CD4-positive, alpha-beta T cell treated with Interleukin-1 beta for 1 hour (primary cell): ENCODE data around the gene JARID2.

Experiments used
- DNase-seq, 2 donors: peaks; one replicate each; pipeline ENCODE4 v3.0.0-alpha.2; 2020 to 2022

JARID2 gene

DNA sequence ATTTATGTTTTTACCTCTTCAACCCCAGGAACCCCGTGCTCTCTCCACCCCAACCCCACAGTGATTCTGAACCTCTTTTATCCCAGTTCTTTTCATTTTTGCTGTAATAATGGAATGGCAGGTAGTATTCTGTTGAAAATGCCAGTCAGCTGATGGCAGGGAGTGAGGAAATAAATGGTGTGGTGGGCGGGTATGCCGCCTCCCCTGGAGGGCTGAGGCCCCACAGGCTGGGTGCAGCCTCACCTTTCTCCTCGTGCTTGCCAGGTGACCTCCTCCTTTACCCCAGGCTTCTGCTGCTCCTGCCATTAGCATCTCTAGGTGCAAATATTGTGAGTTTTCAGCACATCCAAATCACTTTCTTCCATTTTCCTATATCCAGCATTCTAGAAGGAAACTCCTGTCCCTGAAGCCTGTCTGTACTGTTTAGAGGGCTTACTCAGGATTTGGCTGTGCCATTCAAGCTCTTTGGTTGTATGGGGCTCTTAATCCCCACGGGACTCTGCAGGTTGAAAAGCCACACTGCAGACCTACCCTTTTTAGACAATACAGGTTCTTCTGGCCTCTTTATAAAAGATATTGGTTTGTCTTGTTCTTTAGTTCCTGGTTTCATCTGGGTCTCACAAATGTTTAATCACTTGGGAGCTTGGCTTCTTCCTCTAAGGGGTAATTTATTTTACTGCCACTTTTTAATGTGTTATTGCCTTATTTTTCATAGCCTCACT, 201.8 kb downstream of the JARID2 start:
- no peak for DNase-seq

DNA sequence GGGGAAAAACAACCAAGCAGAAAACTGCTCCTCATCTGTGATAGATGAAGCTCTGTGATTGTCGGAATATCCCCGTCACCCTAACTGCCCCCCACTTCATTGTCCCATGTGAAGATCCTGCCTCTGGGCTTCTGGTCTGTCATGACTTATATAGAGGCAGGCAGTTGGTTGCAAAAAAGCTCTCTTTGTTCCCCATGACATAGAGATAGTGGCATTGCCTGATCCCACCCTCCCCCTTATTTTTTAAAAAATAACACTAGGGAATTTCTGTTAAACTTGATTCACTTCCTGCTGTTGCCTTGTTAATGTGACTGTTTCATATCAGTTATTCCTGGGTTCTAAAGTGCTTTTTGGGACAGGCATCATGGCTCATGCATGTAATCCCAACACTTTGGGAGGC, 203.1 kb downstream of the JARID2 start:
- no peak for DNase-seq

DNA sequence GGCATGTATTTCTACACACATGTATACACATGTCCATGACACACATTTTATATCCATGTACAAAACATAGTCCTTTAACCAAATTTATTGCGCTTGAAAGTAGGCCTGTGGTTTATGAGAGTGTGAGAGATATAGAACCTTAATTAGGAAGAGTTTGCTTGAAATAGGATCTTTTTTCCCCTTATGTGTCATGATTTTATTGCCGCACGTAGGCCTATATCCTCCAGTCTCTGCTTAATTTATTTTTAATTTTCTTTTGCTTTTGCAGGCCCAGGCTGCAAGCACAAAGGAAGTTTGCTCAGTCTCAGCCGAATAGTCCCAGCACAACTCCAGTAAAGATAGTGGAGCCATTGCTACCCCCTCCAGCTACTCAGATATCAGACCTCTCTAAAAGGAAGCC, 205.9 kb downstream of the JARID2 start:
- DNase-seq: no peak

- DNase-seq: no peak
Measured at GRCh38 chr6:15452182-15452941, 206.5 kb downstream of the JARID2 start.

DNA sequence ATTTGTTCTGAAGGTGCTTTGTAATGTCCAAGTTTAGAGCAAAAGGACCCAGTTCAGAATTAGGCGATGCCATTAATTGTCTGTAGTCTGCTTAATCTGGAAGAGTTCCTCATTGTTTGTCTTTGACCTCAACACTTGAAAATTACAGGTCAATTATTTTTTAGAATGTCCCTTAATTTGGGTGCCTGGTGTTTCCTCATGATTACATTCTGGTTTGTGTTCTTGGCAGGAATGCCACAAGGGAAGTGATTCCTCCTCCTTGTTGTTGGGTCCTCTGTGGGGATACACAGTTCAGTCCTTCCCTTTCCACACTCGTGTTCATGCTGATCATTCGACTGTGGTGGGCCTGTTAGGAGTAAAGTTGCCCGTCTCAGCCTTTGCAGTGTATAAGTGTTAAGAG, 207.3 kb downstream of the JARID2 start:
- DNase-seq: no peak

DNA sequence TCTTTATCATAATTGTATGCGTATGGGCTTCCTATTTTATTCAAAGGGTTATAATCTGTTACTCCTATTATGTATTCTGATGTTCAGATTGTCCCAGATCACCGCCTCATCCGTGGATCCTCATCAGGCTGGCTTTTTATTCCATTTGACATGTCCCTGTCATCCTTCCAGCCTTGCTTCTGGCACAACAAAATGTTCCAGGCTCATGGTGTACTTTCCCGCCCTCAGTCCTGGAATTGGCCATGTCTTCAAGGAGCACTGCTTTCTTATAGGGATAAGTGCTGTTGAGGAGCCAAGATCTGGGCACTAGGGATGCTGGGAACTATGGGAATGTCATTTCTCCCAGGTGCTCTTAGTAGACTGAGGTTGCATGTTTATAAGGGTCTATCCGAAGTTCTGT, 207.8 kb downstream of the JARID2 start:
- DNase-seq: no peak

DNA sequence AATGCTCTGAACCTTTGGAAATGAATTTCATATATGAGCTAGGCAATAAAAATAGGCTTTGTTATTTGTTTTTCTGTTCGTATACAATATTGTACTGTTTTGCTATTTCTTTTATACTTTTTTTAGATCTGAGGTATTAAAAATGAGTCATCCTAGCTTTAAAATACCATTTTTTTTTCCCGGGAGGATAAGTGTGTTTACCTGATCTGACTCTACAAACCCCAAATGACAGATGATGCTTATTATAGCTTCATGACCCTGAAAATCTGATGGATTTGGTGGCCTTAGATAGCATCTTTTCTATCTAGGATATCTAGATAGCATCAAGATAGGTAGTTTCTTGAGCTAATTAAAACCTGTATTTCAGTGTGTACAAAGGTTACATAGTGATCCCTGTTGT, 210.6 kb downstream of the JARID2 start:
- DNase-seq: no peak

DNA sequence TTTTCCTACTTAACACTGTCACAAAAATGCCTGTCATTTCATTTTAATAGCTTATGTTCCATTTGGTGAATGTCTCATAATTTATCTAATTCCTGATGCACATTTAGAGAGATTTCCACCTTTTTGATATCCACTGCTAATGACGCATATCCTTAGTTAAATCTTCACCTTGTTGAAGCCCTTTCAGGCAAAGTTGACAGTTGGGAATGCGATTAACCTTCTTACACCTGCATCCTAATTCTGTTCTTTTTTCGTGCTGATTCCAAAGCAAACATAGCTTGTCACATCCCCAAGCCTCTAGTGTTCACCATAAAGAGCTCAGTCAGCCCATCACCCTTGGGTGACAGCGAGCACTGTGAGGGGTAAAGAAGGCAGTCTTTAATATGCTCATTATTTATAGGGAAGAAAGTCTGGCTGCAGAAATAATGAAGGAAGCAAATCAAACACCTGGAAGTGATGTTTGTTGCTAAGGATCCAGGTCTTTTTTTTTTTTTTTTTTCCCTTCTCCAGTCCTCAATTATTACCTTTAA, 211.3 kb downstream of the JARID2 start:
- DNase-seq: no peak

DNA sequence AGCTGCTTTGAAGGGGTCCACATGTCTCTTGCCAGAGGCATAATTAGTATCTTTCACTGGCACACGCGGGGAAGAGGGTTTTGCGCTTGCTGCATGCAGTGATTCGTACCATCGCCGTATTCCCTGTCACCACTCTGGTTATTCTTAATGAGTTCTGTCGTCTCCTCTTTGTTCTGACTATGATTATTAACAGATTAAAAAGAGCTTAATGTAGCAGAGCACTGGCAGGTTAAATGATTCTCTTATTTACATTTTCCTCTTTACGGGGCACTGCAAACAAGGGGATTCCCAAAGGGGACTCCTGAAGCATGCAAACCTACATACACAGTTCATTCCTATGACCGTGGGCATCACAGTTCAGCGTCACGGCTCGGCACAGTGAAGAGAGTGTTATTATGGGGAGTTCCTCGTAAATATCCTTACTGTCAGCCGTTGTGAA, 212.2 kb downstream of the JARID2 start:
- DNase-seq: peak in 1 of 2 donors; percentile 34

GRCh38 chr6:15460110-15460727, 214.3 kb downstream of the JARID2 start:
- DNase-seq: no peak

DNA sequence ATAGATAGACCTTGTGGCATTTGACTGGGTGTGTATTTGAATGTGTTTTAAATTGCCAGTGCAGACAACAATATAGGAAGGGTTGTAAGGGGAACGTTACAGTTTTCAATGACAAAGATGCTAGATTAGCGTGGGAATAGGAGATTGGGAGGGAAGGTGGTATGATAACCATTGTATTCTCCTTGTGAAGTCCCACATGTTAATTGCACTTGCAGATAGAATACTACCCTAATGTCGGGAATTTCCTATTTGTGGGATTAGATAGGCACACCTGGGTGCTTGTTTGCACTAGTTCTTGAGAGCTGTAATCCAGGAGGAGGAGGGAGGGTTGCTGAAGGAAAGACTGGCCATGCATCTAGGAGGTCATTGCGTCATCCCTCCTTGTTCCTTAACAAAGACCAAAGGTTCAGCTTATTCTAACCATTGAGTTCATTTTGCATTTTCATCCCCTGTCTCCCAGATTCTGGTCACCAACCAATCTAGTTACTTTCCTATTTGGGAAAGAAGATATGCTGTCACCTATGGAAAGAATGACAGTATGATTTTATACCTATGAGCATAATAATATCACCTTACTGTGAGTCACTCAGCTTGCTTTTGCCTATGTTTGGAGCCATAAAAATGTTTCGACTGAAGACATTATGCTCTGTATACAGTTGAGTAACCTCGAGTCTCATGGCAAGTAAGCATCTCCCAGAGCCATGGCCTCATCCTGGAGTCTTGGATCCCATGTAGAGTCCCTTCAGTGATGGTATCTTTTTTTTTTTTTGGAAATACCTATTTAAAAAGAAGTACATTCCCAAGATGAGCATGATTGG, 215.5 kb downstream of the JARID2 start:
- DNase-seq: no peak

GRCh38 chr6:15462256-15462655, 216.4 kb downstream of the JARID2 start:
- DNase-seq: no peak

DNA sequence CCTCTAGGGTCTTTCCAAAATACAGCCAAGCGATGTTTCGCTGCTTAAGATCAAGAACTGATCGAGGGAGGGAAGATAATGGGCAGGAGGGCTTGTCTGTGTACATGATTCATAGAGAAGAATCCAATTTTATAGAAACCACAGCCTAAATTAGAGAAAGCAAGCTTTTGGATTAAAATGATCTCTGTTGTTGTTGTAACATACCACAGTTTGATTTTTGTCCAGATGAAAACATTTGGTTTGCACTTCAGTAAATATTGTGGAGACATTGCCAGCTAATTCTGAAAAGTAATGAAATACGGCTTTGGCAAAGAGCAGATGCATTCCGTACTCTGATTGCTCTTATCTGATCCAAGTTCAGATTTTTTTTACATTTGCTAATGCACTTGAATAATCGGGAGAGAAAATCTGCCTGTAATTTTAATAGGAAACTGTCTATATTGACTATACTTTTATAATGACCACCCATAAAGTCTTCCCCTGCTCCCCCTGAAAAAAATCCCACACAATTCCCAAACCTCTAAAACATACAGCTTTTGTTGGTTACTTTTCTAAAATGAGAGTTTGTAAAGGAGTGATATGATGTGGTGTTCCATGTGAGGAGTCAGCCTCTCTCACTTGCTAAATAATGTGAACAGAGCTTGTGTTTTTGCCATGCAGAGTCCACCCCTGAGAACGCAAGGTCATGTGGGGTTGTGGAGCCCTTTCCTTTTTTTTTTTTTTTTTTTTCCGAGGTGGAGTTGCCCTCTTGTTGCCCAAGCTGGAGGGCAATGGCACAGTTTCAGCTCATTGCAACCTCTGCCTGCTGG, 217.1 kb downstream of the JARID2 start:
- no peak for DNase-seq

DNA sequence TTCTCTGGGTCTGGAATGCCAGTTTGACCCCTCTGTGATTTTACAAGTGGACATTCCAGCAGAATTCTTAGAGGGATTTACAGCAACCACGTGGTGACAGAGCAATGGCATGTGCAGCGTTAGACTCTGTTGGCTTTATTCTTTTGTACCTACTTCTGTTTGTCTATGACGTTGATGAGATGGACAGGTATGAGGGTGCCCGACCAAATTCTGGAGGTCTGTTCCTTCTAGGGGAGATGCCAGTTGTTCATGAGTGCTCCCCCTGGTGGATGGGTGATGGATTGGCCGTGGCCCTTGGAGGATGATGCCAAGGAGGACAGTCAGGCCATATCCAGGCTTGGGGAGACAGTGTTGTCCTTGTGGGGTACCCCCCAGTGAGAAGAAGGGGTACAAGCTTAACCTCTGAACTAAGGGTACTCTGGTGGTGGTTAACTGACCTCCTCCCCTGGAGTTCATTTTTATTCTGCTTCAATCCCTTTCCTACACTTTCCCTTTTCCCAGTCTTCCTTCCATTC, 218.4 kb downstream of the JARID2 start:
- peak; percentile 52 to 62 for DNase-seq

GRCh38 chr6:15465212-15465611, 219.3 kb downstream of the JARID2 start:
- no peak for DNase-seq

GRCh38 chr6:15470746-15471145, 224.9 kb downstream of the JARID2 start:
- DNase-seq: no peak

DNA sequence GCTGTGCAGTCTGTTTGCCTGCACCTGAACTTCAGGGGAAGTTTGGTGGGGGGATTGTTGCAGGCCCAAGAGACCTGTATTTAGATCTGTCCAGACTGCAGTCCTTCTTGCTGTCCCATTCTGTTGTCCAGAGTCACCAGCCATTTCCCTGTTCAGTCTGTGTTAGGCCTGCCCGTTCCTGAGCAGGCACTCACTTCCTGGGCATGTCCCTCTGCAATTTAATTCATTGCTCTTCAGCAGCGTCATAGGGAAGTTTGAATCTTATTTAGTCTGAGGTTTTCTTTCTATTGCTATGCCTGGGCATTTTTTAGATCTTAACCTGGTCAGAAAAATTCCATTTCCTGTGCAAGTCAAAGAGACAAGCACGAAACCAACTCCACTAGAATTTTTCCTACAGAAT, 226.8 kb downstream of the JARID2 start:
- DNase-seq: no peak

- DNase-seq: no peak
Measured at GRCh38 chr6:15473174-15473573, 227.3 kb downstream of the JARID2 start.

DNA sequence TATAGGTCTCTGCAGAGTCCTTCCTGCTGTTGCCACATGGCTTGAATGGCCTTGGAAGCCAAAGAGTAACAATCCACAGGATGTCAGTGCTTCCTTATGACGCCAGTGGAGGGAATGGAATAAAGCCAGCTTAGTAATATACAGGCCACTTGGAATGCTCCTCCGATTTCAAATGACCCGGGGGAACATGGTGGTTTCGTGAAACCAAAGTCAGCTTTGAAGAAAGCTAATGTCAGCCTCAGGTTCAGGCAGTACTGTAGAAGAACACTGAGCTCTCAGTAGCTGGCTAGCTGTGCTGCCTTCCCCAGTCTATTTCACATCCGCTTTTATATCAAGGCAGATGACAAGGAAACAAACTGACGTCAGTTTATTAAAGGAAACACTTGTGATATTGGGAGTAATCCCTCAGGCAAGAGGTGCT, 227.9 kb downstream of the JARID2 start:
- DNase-seq: no peak

- no peak for DNase-seq
Measured at GRCh38 chr6:15474196-15474595, 228.3 kb downstream of the JARID2 start.

GRCh38 chr6:15475261-15475660, 229.4 kb downstream of the JARID2 start:
- DNase-seq: no peak

- no peak for DNase-seq
Measured at GRCh38 chr6:15475872-15476271, 230.0 kb downstream of the JARID2 start.
